Uterus (tissue), 4 donors: ENCODE measurements around the gene AKT3. TPM values are rescaled to one million over a fixed set of nuclear protein-coding genes. Genes with fewer than 3 reads are reported as not detected.
"Not testable (repeated sequence)": the region's sequence is repeated elsewhere in the genome, so short reads cannot be mapped to it uniquely, and the experiment has no call there.

Source experiments
- DNase-seq, 2 donors: peaks; one replicate each; pipeline ENCODE4 v3.0.0-alpha.2; 2019 to 2020
- H3K27ac ChIP-seq, 2 donors: fragments of 200-600 bp; sonication (generic); 1 replicate in 1 of 2; 2 replicates in 1 of 2; pipeline ENCODE4 v1.5.1; 2016 to 2018
- H3K27me3 ChIP-seq, 2 donors: fragments of 200-600 bp; sonication (generic); one replicate each; pipeline ENCODE4 v1.5.1; 2018 to 2019; ENCODE audit warnings: control low read depth in 1 of 2
- H3K36me3 ChIP-seq, 2 donors: fragments of 200-600 bp; sonication (generic); one replicate each; pipeline ENCODE4 v1.5.1; 2019; ENCODE audit warnings: control low read depth in 1 of 2
- H3K4me1 ChIP-seq, 2 donors: fragments of 200-600 bp; sonication (generic); one replicate each; pipeline ENCODE4 v1.5.1; 2018 to 2019; ENCODE audit warnings: control low read depth in 1 of 2
- H3K4me3 ChIP-seq, 2 donors: fragments of 200-600 bp; sonication (generic); 1 replicate in 1 of 2; 2 replicates in 1 of 2; pipeline ENCODE4 v1.5.1; 2018 to 2019; ENCODE audit warnings: mild to moderate bottlenecking in 1 of 2
- H3K9me3 ChIP-seq, 2 donors: fragments of 200-600 bp; sonication (generic); one replicate each; pipeline ENCODE4 v1.5.1; 2019; ENCODE audit warnings: control low read depth in 1 of 2
- CTCF ChIP-seq, 4 experiments: fragments of 200-600 bp in 2 of 4; fragments of 450-650 bp in 2 of 4; sonication (generic) in 2 of 4; IDR thresholded peaks; one replicate each; pipeline ENCODE4 v1.5.1; 2016 to 2019; ENCODE audit warnings: antibody characterized with exemption in 4 of 4, mild to moderate bottlenecking in 2 of 4, moderate library complexity in 1 of 4
- POLR2A ChIP-seq, 2 donors: fragments of 450-650 bp; IDR thresholded peaks; one replicate each; pipeline ENCODE4 v1.6.1; 2016; ENCODE audit warnings: antibody characterized with exemption in 2 of 2, mild to moderate bottlenecking in 1 of 2, moderate library complexity in 1 of 2
- intact Hi-C: fragments of 100-400 bp; cut with DNase I; formaldehyde crosslinking; loops from one replicate; pipeline ENCODE4 v1.15.1; 2023; ENCODE audit warnings: low total_unique reads
- total RNA-seq, 4 donors: library from RNA; depleted of rRNA in 3 of 4; stranded (reverse); fragments of >200 nt in 3 of 4; gene quantifications; one replicate each; pipeline versions ENCODE4 v1.1.0 to v1.2.4, GENCODE V29; 2014 to 2023
- donor health status: DM: yes; HTN: yes; CAD: no.

The AKT3 gene
- total RNA-seq, 4 donors from 2014 or later, result 39.2 to 227 (median 97.6) TPM

GRCh38 chr1:243831463-243831862, 18.6 kb downstream of the AKT3 start:
- Histone ChIP-seq H3K9me3 (peaks cover 0 to 3% of the 10 kb centered on the region in 2 donors), H3K4me1 (no peaks in the 10 kb centered on the region), H3K4me3 (no peak overlapping the region), H3K27me3 (no peaks in the 10 kb centered on the region), H3K36me3 (no peaks in the 10 kb centered on the region), H3K27ac (no peak overlapping the region)
- intact Hi-C loops, result no loop called here
- TF ChIP-seq CTCF (IDR thresholded peaks at IDR 0.05) (no peak), POLR2A (IDR thresholded peaks at IDR 0.05) (no peak)
- no peak for DNase-seq

DNA sequence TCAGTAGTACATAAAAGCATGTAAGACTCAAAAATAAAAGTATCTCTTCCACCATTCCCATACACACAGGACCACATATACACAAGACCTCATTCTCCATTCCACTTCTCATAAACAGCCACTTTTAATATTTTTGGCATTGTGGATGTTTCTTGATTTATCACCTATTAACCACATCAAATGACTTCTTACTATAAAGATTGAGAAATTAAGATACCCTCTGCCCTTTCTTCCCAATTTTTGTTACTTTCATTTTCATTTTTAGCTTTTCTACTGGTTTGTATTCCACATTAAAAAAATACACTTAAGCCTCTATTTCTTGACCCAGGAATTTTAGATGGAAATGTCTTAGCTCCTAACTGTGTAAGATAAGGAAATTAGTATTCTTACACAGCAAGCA, 22.8 kb downstream of the AKT3 start:
- DNase-seq, result no peak

GRCh38 chr1:243824907-243825306, 25.1 kb downstream of the AKT3 start:
- H3K4me3 ChIP-seq, H3K4me1 ChIP-seq, H3K27me3 ChIP-seq, intact Hi-C loops, H3K36me3 ChIP-seq, H3K9me3 ChIP-seq, DNase-seq, H3K27ac ChIP-seq: not testable (repeated sequence)

More for the DNA sequence above, 22.8 kb downstream of the AKT3 start:
- H3K4me1 ChIP-seq, result no peaks in the 10 kb centered on the region
- no peaks in the 10 kb centered on the region for H3K36me3 ChIP-seq
- TF ChIP-seq POLR2A (IDR thresholded peaks at IDR 0.05), result no peak
- TF ChIP-seq CTCF (IDR thresholded peaks at IDR 0.05), result no peak
- H3K27me3 ChIP-seq, result no peaks in the 10 kb centered on the region
- no peaks in the 10 kb centered on the region for H3K9me3 ChIP-seq
- H3K27ac ChIP-seq, result no peak overlapping the region
- intact Hi-C loops, result no loop called here
- H3K4me3 ChIP-seq, result no peak overlapping the region

DNA sequence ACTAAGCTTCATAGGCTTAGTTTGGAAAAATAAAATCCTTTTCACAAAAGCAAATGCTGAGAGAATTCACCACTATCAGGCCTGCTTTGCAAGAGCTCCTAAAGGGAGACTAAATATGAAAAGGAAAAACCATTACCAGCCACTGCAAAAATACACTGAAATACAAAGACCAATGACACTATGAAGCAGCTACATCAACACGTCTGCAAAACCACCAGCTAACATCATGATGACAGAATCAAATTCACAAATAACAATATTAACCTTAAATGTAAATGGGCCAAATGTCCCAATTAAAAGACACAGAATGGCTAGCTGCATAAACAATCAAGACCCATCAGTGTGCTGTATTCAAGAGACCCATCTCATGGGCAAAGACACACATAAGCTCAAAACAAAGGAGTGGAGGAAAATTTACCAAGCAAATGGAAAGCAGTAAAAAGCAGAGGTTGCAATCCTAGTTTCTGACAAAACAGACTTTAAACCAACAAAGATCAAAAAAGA, 28.8 kb downstream of the AKT3 start:
- Histone ChIP-seq H3K9me3 (peaks cover 0 to 7% of the 10 kb centered on the region in 2 donors), H3K36me3 (no peaks in the 10 kb centered on the region), H3K27ac (no peak overlapping the region), H3K4me3 (no peak overlapping the region), H3K27me3 (no peaks in the 10 kb centered on the region), H3K4me1 (no peaks in the 10 kb centered on the region)
- intact Hi-C loops, result no loop called here
- TF ChIP-seq CTCF (IDR thresholded peaks at IDR 0.05) (no peak), POLR2A (IDR thresholded peaks at IDR 0.05) (no peak)
- DNase-seq, result no peak

GRCh38 chr1:243819438-243819839, 30.6 kb downstream of the AKT3 start:
- intact Hi-C loops, result no loop called here
- H3K4me1 ChIP-seq, result no peaks in the 10 kb centered on the region
- H3K9me3 ChIP-seq, result peaks cover 0 to 13% of the 10 kb centered on the region in 2 donors
- no peaks in the 10 kb centered on the region for H3K36me3 ChIP-seq
- no peak for DNase-seq
- H3K27ac ChIP-seq, result no peak overlapping the region
- TF ChIP-seq CTCF (IDR thresholded peaks at IDR 0.05) (no peak), POLR2A (IDR thresholded peaks at IDR 0.05) (no peak)
- no peak overlapping the region for H3K4me3 ChIP-seq
- no peaks in the 10 kb centered on the region for H3K27me3 ChIP-seq

- Histone ChIP-seq H3K36me3 (no peaks in the 10 kb centered on the region), H3K9me3 (peaks cover 0 to 15% of the 10 kb centered on the region in 2 donors), H3K27ac (no peak overlapping the region), H3K27me3 (no peaks in the 10 kb centered on the region), H3K4me3 (no peak overlapping the region), H3K4me1 (no peaks in the 10 kb centered on the region)
- intact Hi-C loops, result no loop called here
- DNase-seq, result no peak
- TF ChIP-seq CTCF (IDR thresholded peaks at IDR 0.05), result no peak
- no peak for TF ChIP-seq POLR2A (IDR thresholded peaks at IDR 0.05)
Measured at GRCh38 chr1:243818978-243819377, 31.1 kb downstream of the AKT3 start.
